Inflammatory macrophage treated with lipopolysaccharide for 4 hours (primary cell): Measurements from ENCODE around the gene KDM4C.

Experiments used
- DNase-seq: peaks from one replicate; pipeline ENCODE4 v3.0.0-alpha.2; 2020

The KDM4C gene

GRCh38 chr9:6870650-6871477 lies 113.1 kb downstream of the KDM4C start:
- no peak for DNase-seq

GRCh38 chr9:6873857-6874256 lies 116.1 kb downstream of the KDM4C start:
- no peak for DNase-seq

- no peak for DNase-seq
Measured at GRCh38 chr9:6876195-6876894, 118.6 kb downstream of the KDM4C start.

GRCh38 chr9:6877671-6878161 lies 119.9 kb downstream of the KDM4C start:
- peak; percentile 15 for DNase-seq

- no peak for DNase-seq
Measured at GRCh38 chr9:6880626-6881025, 122.9 kb downstream of the KDM4C start.

GRCh38 chr9:6884101-6884500 lies 126.3 kb downstream of the KDM4C start:
- no peak for DNase-seq

- no peak for DNase-seq
Measured at GRCh38 chr9:6884990-6885389, 127.2 kb downstream of the KDM4C start.

- no peak for DNase-seq
Measured at GRCh38 chr9:6887051-6887450, 129.3 kb downstream of the KDM4C start.

- DNase-seq: peak; percentile 37
Measured at GRCh38 chr9:6889868-6890267, 132.1 kb downstream of the KDM4C start.

- DNase-seq: no peak
Measured at GRCh38 chr9:6893350-6894131, 135.8 kb downstream of the KDM4C start.

GRCh38 chr9:6894135-6894534 lies 136.4 kb downstream of the KDM4C start:
- DNase-seq: no peak

- no peak for DNase-seq
Measured at GRCh38 chr9:6895754-6896153, 138.0 kb downstream of the KDM4C start.

GRCh38 chr9:6896562-6896961 lies 138.8 kb downstream of the KDM4C start:
- no peak for DNase-seq

- DNase-seq: no peak
Measured at GRCh38 chr9:6897207-6897822, 139.5 kb downstream of the KDM4C start.

- no peak for DNase-seq
Measured at GRCh38 chr9:6897898-6898302, 140.1 kb downstream of the KDM4C start.

GRCh38 chr9:6899274-6899673 lies 141.5 kb downstream of the KDM4C start:
- no peak for DNase-seq

- no peak for DNase-seq
Measured at GRCh38 chr9:6900440-6900883, 142.7 kb downstream of the KDM4C start.

GRCh38 chr9:6901180-6901579 lies 143.4 kb downstream of the KDM4C start:
- no peak for DNase-seq

GRCh38 chr9:6902423-6902822 lies 144.7 kb downstream of the KDM4C start:
- DNase-seq: peak; percentile 6

GRCh38 chr9:6904371-6904770 lies 146.6 kb downstream of the KDM4C start:
- no peak for DNase-seq

GRCh38 chr9:6905850-6906375 lies 148.1 kb downstream of the KDM4C start:
- no peak for DNase-seq

GRCh38 chr9:6907772-6908381 lies 150.1 kb downstream of the KDM4C start:
- peak; percentile 13 for DNase-seq
